ENCODE data around the gene DPP9. TPM values are rescaled to one million over a fixed set of nuclear protein-coding genes. Genes with fewer than 3 reads are reported as not detected.

Gene DPP9
- total and polyA plus RNA-seq, 2 of the 13 experiments (the other 11 are each of a cell fraction or from before 2014, with no cell fraction given) = 8.4 to 25.8 TPM

DNA sequence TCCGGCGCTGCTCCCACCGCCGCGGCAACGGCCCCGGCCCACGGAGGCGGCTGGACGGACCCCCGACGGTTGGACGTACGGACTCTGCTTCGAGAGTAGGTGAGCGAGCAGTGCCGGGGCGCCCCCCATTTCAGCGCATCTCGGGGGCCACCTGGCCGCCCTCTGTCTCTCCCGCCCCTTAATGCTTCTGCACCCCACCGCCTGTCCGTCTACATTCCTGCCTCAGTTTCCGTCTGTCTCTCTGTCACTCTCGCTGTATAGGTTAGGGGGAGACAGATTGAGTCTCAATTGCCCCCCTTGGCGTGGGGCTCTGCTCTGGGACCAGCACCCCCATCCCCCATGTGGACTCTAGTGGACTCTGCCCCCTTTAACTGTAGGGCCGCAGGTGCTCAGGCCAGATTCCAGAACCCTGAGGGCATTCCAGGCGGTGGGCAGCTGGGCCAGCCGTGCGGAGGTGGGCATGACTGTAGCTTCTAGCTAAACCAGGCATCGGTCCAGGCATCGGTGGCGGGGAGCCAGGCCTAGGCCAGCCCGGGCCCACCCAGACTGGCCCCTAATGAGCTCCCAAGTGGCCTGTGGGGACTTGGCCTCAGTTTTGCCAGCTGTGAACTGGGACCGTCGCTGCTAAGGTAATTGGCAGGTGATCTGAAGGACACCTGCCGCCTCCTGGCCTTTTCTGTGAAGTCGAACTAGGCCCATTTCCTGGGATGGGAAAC is 84.0 kb downstream of the DPP9 start (continued):
- TF ChIP-seq, protein P1, sequence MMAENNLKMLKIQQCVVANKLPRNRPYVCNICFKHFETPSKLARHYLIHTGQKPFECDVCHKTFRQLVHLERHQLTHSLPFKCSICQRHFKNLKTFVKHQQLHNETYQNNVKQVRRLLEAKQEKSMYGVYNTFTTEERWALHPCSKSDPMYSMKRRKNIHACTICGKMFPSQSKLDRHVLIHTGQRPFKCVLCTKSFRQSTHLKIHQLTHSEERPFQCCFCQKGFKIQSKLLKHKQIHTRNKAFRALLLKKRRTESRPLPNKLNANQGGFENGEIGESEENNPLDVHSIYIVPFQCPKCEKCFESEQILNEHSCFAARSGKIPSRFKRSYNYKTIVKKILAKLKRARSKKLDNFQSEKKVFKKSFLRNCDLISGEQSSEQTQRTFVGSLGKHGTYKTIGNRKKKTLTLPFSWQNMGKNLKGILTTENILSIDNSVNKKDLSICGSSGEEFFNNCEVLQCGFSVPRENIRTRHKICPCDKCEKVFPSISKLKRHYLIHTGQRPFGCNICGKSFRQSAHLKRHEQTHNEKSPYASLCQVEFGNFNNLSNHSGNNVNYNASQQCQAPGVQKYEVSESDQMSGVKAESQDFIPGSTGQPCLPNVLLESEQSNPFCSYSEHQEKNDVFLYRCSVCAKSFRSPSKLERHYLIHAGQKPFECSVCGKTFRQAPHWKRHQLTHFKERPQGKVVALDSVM (CRISPR knock-in tag; IDR thresholded peaks at IDR 0.05) = no peak
- TF ChIP-seq ZNF180 (CRISPR knock-in tag; IDR thresholded peaks at IDR 0.05; ENCODE audit: borderline replicate concordance, low read depth) (no peak), YY1 (IDR thresholded peaks at IDR 0.05; ENCODE audit: insufficient read depth, insufficient replicate concordance, low read depth, low read length) (no peak), IKZF1 (IDR thresholded peaks at IDR 0.05) (no peak), CCDC6 (CRISPR knock-in tag; IDR thresholded peaks at IDR 0.05) (peak; percentile 45; the same call in 1 of the 2 replicates), RNF219 (CRISPR knock-in tag; IDR thresholded peaks at IDR 0.05) (no peak), RBM22 (optimal IDR thresholded peaks at IDR 0.05; ENCODE audit: low read length) (no peak), ZBTB8A (CRISPR knock-in tag; IDR thresholded peaks at IDR 0.05; ENCODE audit: borderline replicate concordance, low read depth) (no peak), ZNF556 (CRISPR knock-in tag; IDR thresholded peaks at IDR 0.05; ENCODE audit: borderline replicate concordance) (0 out of 2 replicates have a peak, but pooled peaks have one; percentile 47), YEATS2 (CRISPR knock-in tag; IDR thresholded peaks at IDR 0.05; ENCODE audit: borderline replicate concordance) (no peak; the same call in 1 of the 2 replicates), REL (CRISPR knock-in tag; conservative IDR thresholded peaks at IDR 0.05) (0 out of 2 replicates have a peak, but pooled peaks have one; percentile 14), SP2 (CRISPR knock-in tag; IDR thresholded peaks at IDR 0.05) (no peak), TRAFD1 (CRISPR knock-in tag; IDR thresholded peaks at IDR 0.05; ENCODE audit: borderline replicate concordance) (no peak), NFYB (CRISPR knock-in tag; IDR thresholded peaks at IDR 0.05) (no peak), HMGA1 (CRISPR knock-in tag; conservative IDR thresholded peaks at IDR 0.05) (no peak), JUND (CRISPR knock-in tag; IDR thresholded peaks at IDR 0.05) (peak; percentile 37; the same call in 1 of the 2 replicates), THAP8 (CRISPR knock-in tag; IDR thresholded peaks at IDR 0.05; ENCODE audit: borderline replicate concordance) (no peak)
- TF ChIP-seq, protein P2, sequence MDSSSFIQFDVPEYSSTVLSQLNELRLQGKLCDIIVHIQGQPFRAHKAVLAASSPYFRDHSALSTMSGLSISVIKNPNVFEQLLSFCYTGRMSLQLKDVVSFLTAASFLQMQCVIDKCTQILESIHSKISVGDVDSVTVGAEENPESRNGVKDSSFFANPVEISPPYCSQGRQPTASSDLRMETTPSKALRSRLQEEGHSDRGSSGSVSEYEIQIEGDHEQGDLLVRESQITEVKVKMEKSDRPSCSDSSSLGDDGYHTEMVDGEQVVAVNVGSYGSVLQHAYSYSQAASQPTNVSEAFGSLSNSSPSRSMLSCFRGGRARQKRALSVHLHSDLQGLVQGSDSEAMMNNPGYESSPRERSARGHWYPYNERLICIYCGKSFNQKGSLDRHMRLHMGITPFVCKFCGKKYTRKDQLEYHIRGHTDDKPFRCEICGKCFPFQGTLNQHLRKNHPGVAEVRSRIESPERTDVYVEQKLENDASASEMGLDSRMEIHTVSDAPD (CRISPR knock-in tag; IDR thresholded peaks at IDR 0.05) = no peak
